Gastroesophageal sphincter (tissue), 3 donors: ENCODE data around the gene SPOPL.

ENCODE experiments used
- CTCF ChIP-seq, 4 experiments: fragments of 200-600 bp in 2 of 4; fragments of 450-650 bp in 2 of 4; sonication (generic) in 1 of 4; IDR thresholded peaks; one replicate each; pipeline ENCODE4 v1.5.1; 2017 to 2019; ENCODE audit warnings: antibody characterized with exemption in 4 of 4, mild to moderate bottlenecking in 2 of 4, moderate library complexity in 2 of 4
- POLR2A ChIP-seq, 2 donors: fragments of 450-650 bp; IDR thresholded peaks; one replicate each; pipeline ENCODE4 v1.6.1; 2017; ENCODE audit warnings: antibody characterized with exemption in 2 of 2, mild to moderate bottlenecking in 2 of 2, moderate library complexity in 1 of 2

DNA sequence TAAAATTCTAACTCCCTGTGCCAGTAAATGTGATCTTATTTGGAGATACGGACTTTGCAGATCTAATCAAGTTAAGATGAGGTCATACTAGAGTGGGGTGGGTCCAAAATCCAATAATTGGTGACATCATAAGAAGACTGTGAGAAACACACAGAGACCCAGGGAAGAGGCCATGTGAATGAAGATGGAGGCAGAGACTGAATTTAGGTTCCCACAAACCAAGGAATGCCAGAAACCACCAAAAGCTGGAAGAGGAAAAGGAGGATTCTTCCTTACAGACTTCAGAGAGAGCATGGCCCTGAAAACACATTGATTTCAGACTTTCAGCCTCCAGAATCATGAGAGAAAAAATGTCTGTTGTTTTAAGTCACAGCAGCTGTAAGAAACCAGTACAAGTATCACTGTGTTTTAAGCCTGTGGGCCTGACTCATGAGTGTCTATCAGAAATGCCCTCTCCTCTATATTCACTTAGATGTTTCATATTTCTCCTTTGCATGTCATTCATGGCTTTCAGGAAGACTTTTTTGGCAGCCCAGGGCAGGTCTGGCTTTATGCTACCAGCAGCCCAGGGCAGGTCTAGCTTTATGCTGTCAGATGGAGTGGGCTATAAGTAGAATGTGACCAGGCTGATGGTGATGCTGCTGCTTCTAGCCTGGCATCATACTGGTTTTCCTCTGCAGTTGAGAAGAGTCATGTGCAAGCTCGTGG, 100.0 kb downstream of the SPOPL start:
- TF ChIP-seq CTCF (IDR thresholded peaks at IDR 0.05), result no peak
- TF ChIP-seq POLR2A (IDR thresholded peaks at IDR 0.05), result no peak
